Measurements from ENCODE around the gene FOXA2.
"Not testable (repeated sequence)": the region's sequence is repeated elsewhere in the genome, so short reads cannot be mapped to it uniquely, and the experiment has no call there.

The FOXA2 gene

GRCh38 chr20:22584522-22584921 is at the start of gene FOXA2:
TSS of gene FOXA2 (minus strand) at chr20:22584572. CDS start at chr20:22584278, 294 bp downstream.
- DNase-seq: no peak

GRCh38 chr20:22630701-22631100 is 46.3 kb upstream of the FOXA2 start:
- no peak for DNase-seq

- no peak for DNase-seq
These were observed 45.6 kb upstream of the FOXA2 start for GRCh38 chr20:22629927-22630326.

GRCh38 chr20:22629447-22629846 is 45.1 kb upstream of the FOXA2 start:
- no peak for DNase-seq

- DNase-seq: no peak
These were observed 42.1 kb upstream of the FOXA2 start for GRCh38 chr20:22626496-22626895.

GRCh38 chr20:22623211-22623610 is 38.8 kb upstream of the FOXA2 start:
- no peak for DNase-seq

GRCh38 chr20:22620342-22620741 is 36.0 kb upstream of the FOXA2 start:
- DNase-seq: no peak

- no peak for DNase-seq
These were observed 35.4 kb upstream of the FOXA2 start for GRCh38 chr20:22619806-22620205.

GRCh38 chr20:22619272-22619671 is 34.9 kb upstream of the FOXA2 start:
- no peak for DNase-seq

- no peak for DNase-seq
These were observed 32.8 kb upstream of the FOXA2 start for GRCh38 chr20:22617160-22617559.

GRCh38 chr20:22616551-22616950 is 32.2 kb upstream of the FOXA2 start:
- DNase-seq: no peak

GRCh38 chr20:22615425-22615824 is 31.1 kb upstream of the FOXA2 start:
- DNase-seq: no peak

GRCh38 chr20:22611636-22612035 is 27.3 kb upstream of the FOXA2 start:
- no peak for DNase-seq

- no peak for DNase-seq
These were observed 23.3 kb upstream of the FOXA2 start for GRCh38 chr20:22607695-22608094.

GRCh38 chr20:22604815-22605214 is 20.4 kb upstream of the FOXA2 start:
- no peak for DNase-seq

- no peak for DNase-seq
These were observed 17.2 kb upstream of the FOXA2 start for GRCh38 chr20:22601361-22602141.

GRCh38 chr20:22599258-22599657 is 14.9 kb upstream of the FOXA2 start:
- not testable (repeated sequence) for DNase-seq

- DNase-seq: no peak
These were observed 12.9 kb upstream of the FOXA2 start for GRCh38 chr20:22597303-22597702.

- DNase-seq: no peak
These were observed 6.3 kb upstream of the FOXA2 start for GRCh38 chr20:22590662-22591061.

GRCh38 chr20:22586645-22587310 is 2.4 kb upstream of the FOXA2 start:
- no peak for DNase-seq

- no peak for DNase-seq
These were observed 1.6 kb upstream of the FOXA2 start for GRCh38 chr20:22585786-22586493.

- no peak for DNase-seq
These were observed 782 bp upstream of the FOXA2 start for GRCh38 chr20:22584922-22585785.
